Activated T-cell treated with anti-CD3 and anti-CD28 coated beads, Interleukin-2, amount 50 U/mL, for 4 hours (primary cell): ENCODE measurements around the gene ADARB1. TPM values are rescaled to one million over a fixed set of nuclear protein-coding genes. Genes with fewer than 3 reads are reported as not detected.

ENCODE experiments used
- ATAC-seq, 2 donors: fragments of 200-7000 bp; cut with Tn5 transposase; one replicate each; pipeline ENCODE4 v1.10.0; 2021
- DNase-seq: peaks from one replicate; pipeline ENCODE4 v3.0.0-alpha.2; 2020
- H3K27me3 Mint-ChIP-seq: one replicate; pipeline ENCODE4 v1.8.0; 2021; ENCODE audit warnings: low read depth, mixed read lengths
- H3K36me3 Mint-ChIP-seq: one replicate; pipeline ENCODE4 v1.8.0; 2022; ENCODE audit warnings: mixed read lengths; ENCODE audit not compliant: insufficient read depth
- H3K4me1 Mint-ChIP-seq: one replicate; pipeline ENCODE4 v1.8.0; 2021; ENCODE audit warnings: low read depth, mixed read lengths
- H3K4me3 Mint-ChIP-seq: one replicate; pipeline ENCODE4 v1.8.0; 2021; ENCODE audit warnings: mild to moderate bottlenecking, moderate library complexity, mixed read lengths
- H3K9me3 Mint-ChIP-seq: one replicate; pipeline ENCODE4 v1.8.0; 2021; ENCODE audit warnings: mixed read lengths
- total RNA-seq, 3 donors: library from RNA; stranded (reverse); gene quantifications; one replicate each; pipeline ENCODE4 v1.2.1, GENCODE V29; 2021

Gene ADARB1
- total RNA-seq, 3 donors from 2014 or later: 28.1 to 32.9 (median 30.9) TPM

- peaks cover 45% of the 10 kb centered on the region for H3K4me1 Mint-ChIP-seq
- H3K27me3 Mint-ChIP-seq: no peaks in the 10 kb centered on the region
- no peak overlapping the region for H3K4me3 Mint-ChIP-seq
- ATAC-seq (no peak), DNase-seq (no peak)
- H3K36me3 Mint-ChIP-seq: no peaks in the 10 kb centered on the region
- H3K9me3 Mint-ChIP-seq: no peaks in the 10 kb centered on the region
Observed at GRCh38 chr21:45099571-45099970, 25.2 kb downstream of the ADARB1 start.

DNA sequence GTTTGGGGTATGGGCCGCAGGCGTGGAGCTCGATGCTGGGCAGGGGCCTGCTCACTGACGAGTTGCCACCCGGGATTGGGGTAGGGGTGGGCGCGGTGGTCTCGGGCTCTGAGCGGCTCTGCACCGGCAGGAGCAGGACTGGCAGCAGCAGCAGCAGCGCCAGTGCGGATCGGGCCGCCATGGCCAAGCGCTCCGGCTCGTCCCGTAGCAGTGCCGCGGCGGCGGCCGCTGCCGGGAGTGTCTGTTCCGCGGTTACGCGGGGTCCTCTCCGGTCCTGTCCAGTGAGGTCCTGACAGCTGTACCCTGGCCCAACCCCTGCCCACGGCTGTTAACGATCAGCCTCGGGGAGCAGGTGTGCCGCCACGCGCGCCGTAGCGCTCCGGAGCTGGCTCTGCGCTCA is 26.5 kb downstream of the ADARB1 start:
- no peaks in the 10 kb centered on the region for H3K27me3 Mint-ChIP-seq
- peaks cover 52% of the 10 kb centered on the region for H3K4me1 Mint-ChIP-seq
- no peaks in the 10 kb centered on the region for H3K36me3 Mint-ChIP-seq
- DNase-seq (no peak), ATAC-seq (no peak)
- H3K9me3 Mint-ChIP-seq: no peaks in the 10 kb centered on the region
- no peak overlapping the region for H3K4me3 Mint-ChIP-seq

DNA sequence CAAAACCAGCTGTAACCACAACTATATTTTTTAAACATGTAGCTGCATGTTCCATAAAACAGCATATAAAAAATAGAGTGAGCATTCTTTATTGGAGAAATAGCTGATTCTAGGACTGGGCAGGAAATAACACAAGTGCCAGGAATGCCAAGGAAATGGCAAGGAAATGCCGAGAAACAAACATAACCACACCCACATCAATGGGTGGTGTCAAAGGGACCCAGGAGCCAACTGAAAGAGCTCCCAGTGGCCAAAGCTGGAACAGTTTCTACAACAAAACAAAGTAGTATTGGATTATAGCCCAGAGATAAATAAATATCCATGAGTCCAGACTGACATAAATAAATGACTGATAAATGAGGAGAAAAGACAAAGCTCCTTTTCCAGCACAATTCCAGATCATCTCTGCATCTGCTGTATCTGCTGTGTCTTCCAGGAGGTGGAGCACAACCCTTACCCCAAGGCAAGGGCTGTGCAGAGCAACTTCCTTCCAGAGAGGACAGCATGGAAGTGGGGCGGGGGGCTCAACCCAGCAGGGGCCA is 28.1 kb downstream of the ADARB1 start:
- DNase-seq: no peak
- Mint-ChIP-seq H3K9me3 (no peaks in the 10 kb centered on the region), H3K27me3 (no peaks in the 10 kb centered on the region), H3K4me1 (peaks cover 61% of the 10 kb centered on the region), H3K36me3 (no peaks in the 10 kb centered on the region), H3K4me3 (no peak overlapping the region)
- ATAC-seq: no peak

GRCh38 chr21:45103971-45104520 is 29.7 kb downstream of the ADARB1 start:
- Mint-ChIP-seq H3K27me3 (no peaks in the 10 kb centered on the region), H3K9me3 (no peaks in the 10 kb centered on the region), H3K4me3 (no peak overlapping the region), H3K4me1 (peaks cover 56% of the 10 kb centered on the region), H3K36me3 (no peaks in the 10 kb centered on the region)
- DNase-seq (no peak), ATAC-seq (peak in 1 of 2 donors; percentile 34)

GRCh38 chr21:45104560-45104959 is 30.2 kb downstream of the ADARB1 start:
- DNase-seq: no peak
- ATAC-seq: peak; percentile 62 to 69
- Mint-ChIP-seq H3K9me3 (no peaks in the 10 kb centered on the region), H3K4me1 (peaks cover 61% of the 10 kb centered on the region), H3K36me3 (no peaks in the 10 kb centered on the region), H3K4me3 (no peak overlapping the region), H3K27me3 (no peaks in the 10 kb centered on the region)

DNA sequence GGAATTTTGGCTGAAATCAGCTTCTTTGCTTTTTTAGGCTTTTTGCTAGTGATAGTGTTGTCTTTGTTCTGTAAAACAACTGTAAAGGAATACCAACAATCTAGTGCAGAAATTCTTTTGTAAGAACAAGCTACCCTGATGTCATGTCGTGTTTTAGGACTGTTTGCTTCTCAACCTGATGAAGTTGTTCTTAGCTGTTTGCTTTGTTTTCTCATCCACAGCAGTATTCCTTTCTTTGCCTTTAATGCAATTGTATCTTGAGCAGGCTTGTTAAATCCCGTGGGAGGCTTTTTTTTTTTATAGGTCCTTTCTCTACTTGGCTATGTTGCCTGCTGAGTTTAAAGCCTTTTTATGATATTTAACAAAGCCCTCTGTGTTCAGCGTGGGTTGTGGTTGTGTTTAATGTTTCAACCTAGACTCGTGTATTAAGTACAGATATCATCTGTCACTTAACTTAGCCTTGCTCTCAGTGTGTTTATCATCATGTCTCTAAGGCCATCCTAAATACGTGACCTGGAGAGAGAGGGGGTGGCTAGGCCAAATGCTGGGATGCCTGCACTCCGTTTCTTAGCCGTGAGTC is 31.6 kb downstream of the ADARB1 start:
- ATAC-seq (no peak), DNase-seq (no peak)
- Mint-ChIP-seq H3K9me3 (no peaks in the 10 kb centered on the region), H3K4me3 (no peak overlapping the region), H3K27me3 (no peaks in the 10 kb centered on the region), H3K4me1 (peaks cover 73% of the 10 kb centered on the region), H3K36me3 (no peaks in the 10 kb centered on the region)

- Mint-ChIP-seq H3K4me1 (peaks cover 81% of the 10 kb centered on the region), H3K36me3 (no peaks in the 10 kb centered on the region), H3K27me3 (no peaks in the 10 kb centered on the region), H3K4me3 (no peak overlapping the region), H3K9me3 (no peaks in the 10 kb centered on the region)
- ATAC-seq: no peak
- no peak for DNase-seq
Observed at GRCh38 chr21:45108034-45108790, 33.8 kb downstream of the ADARB1 start.

DNA sequence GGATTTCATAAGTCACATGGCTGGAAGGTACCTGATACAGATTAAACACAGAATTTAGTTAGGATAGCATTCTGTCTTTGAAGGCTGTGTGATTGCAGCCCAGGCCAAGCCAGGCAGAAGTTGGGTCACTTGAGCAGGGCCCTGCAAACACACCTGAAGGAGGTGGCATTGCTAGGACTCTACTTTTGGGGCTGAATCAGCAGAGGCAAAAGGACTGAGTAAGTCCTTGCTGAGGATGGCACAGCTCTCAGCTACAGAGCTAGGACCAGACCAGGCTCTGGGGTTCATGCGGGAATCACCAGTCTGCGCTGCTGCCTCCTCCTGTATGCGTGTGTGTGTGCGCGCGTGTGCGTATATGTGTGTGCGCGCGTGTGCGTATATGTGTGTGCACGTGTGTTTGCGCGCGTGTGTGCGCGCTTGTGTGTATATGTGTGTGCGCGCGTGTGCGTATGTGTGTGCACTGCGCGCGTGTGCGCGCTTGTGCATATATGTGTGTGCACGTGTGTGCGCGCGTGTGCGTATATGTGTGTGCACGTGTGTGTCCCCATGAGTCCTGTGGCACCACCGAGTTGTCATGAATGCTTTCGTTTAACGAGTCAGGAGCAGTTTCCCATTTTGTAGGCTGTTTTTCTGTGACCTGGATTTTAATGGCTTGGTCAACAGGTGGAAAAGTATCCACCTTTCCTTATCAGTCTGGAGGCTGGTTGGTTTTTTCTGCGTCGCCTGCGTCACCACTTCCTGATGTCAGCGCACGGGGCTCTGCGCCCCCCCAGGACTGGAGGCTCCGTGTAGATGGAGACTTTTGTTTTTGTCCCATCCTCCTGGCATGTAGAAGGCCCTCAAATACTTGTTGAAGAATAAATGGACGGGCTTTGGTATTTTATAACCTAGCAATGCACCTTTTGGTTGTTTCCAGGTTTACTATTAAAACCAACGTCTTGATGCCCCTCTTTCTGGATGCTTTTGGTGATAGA is 34.7 kb downstream of the ADARB1 start:
- Mint-ChIP-seq H3K27me3 (no peaks in the 10 kb centered on the region), H3K9me3 (no peaks in the 10 kb centered on the region), H3K36me3 (no peaks in the 10 kb centered on the region), H3K4me1 (peaks cover 74% of the 10 kb centered on the region), H3K4me3 (peak overlapping the region; percentile 45)
- peak; percentile 19 to 39 for ATAC-seq
- DNase-seq: no peak

DNA sequence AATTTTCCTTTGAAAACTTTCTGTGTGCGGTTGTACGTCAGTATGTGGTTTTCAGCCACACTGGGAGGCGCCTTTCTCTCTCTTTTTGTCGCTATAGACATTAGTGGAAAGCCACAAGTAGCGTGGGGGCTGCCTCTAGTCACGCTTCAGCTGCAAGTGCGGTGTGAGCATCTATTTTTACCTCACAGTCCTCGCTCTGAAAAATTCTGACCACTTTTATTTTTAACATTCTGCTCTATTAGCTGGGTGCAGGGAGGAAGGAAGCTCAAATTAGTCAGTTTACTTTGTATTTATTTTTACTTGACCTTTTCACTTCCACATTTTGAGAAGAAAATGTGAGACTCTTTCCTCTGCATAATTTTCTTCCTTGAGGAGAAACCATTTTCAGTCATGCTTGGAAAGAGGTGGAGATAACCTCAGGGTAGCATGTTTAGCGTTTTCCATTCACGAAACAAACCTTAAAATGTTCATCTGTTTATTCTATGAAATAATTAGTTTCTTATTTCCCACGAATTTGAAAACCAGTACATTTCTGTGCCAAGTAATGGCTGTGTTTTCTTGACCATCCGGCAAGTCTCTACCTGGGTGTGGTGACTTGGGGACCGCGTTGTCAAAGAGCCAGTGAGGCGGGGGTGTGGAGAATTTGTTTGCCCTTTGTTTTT is 35.6 kb downstream of the ADARB1 start:
- ATAC-seq: peak; percentile 75 to 83
- Mint-ChIP-seq H3K9me3 (no peaks in the 10 kb centered on the region), H3K4me1 (peaks cover 70% of the 10 kb centered on the region), H3K36me3 (peaks cover 3% of the 10 kb centered on the region), H3K27me3 (no peaks in the 10 kb centered on the region), H3K4me3 (peak overlapping the region; percentile 45)
- DNase-seq: peak; percentile 22

DNA sequence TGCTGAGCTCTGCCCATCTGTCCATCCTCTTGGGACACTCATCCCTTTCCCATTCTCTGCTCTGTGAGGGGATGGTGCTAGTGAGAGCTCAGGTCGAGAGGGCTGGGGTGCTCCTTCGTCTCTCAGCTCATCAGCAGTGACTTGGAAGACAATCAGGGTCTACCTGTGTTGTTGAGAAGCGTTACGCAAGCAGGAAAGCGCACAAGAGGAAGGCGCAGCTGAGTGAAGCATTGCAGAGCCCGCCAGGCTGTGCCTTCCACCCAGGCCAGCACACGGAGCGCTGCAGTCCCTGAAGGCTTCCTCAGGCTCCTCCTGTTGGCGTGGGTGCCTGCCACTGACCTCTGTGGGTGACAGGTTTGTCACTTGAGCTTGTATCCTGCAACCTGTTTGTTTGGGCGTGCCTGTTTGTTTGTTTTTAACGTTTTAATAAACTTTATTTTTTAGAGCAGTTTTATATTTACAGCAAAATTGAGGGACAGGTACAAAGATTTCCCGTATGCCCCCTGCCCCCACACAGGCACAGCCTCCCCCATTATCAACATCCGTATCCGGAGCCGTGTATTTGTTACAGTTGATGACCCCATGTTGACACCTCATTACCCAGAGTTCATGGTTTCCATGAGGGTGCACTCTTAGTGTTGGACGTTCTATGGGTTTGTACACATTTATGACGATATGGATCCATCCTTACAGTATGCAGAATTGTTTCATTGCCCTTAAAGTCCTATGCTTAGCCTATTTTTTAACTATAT is 36.7 kb downstream of the ADARB1 start:
- ATAC-seq: no peak

DNA sequence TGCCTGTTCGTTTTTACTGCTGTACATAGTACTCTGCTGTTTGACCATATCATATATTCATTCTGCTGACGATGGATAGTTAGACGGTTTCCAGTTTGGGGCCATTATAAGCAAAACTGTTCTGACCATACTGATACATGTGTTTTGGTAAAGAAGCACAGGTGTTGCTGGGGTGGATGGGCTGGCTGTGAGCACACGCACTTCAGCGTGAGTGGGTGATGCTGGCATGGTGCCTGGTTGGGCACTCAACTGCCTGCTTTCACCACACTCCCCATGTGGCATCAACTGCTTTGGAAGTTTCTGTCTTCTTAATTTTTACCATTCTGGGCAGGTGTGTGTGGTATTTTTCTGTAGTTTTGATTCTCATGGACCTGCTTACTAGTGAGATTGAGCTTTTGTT is 37.3 kb downstream of the ADARB1 start:
- Mint-ChIP-seq H3K4me3 (no peak overlapping the region), H3K27me3 (no peaks in the 10 kb centered on the region), H3K36me3 (peaks cover 3% of the 10 kb centered on the region), H3K9me3 (no peaks in the 10 kb centered on the region), H3K4me1 (peaks cover 65% of the 10 kb centered on the region)
- DNase-seq (no peak), ATAC-seq (no peak)

More for the DNA sequence above, 36.7 kb downstream of the ADARB1 start:
- H3K36me3 Mint-ChIP-seq: peaks cover 3% of the 10 kb centered on the region
- H3K27me3 Mint-ChIP-seq: no peaks in the 10 kb centered on the region
- H3K4me1 Mint-ChIP-seq: peaks cover 69% of the 10 kb centered on the region
- no peak overlapping the region for H3K4me3 Mint-ChIP-seq
- no peak for DNase-seq
- H3K9me3 Mint-ChIP-seq: no peaks in the 10 kb centered on the region

DNA sequence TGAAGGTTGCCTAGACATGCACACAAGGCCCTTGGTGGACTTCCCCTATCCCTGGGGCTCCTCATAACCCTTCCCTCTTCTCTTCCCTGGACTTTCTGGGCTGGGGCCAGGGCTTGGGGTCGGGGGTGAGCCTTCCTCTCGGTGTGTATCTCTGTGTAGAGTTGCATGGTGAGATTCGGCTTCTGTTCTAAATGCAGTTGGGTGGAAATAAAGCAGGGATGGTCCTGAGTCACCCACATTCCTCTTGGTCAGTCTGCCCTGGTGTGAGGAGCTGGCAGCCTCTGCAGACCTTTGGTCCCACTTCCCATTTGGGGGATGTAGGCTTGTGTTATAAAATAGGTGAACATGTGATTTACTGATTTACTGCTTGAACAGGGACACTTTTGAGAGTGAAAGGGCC is 38.0 kb downstream of the ADARB1 start:
- Mint-ChIP-seq H3K27me3 (no peaks in the 10 kb centered on the region), H3K36me3 (peaks cover 3% of the 10 kb centered on the region), H3K4me3 (no peak overlapping the region), H3K4me1 (peaks cover 62% of the 10 kb centered on the region), H3K9me3 (no peaks in the 10 kb centered on the region)
- DNase-seq: no peak
- no peak for ATAC-seq

GRCh38 chr21:45113543-45113942 is 39.2 kb downstream of the ADARB1 start:
- peaks cover 60% of the 10 kb centered on the region for H3K4me1 Mint-ChIP-seq
- DNase-seq (no peak), ATAC-seq (no peak)
- no peaks in the 10 kb centered on the region for H3K9me3 Mint-ChIP-seq
- H3K27me3 Mint-ChIP-seq: no peaks in the 10 kb centered on the region
- peaks cover 3% of the 10 kb centered on the region for H3K36me3 Mint-ChIP-seq
- no peak overlapping the region for H3K4me3 Mint-ChIP-seq
